ENCODE measurements around the gene NDST4. TPM values are rescaled to one million over a fixed set of nuclear protein-coding genes. Genes with fewer than 3 reads are reported as not detected.

Gene NDST4
- total RNA-seq, 1 experiment from 2014 or later = not detected

DNA sequence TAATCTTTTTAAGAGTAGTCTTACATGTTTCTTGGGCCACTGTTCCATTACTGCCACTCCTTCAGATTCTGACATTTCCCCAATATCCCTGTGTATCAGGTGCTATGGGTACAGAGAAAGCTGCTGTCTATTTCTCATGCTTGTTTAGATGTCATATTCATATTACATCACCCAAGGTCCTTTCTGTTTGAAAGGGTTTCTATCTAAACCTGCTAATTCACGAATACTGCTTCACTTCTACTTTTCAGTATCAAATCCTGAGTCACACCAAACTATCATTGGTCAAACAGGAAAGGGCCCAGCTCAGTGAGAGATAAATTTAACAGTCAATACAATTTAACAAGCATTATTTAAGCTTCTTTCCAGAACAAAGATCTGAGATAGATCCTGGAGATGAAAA is 273.4 kb downstream of the NDST4 start:
- Mint-ChIP-seq H3K4me1 (no peaks in the 10 kb centered on the region), H3K27ac (no peak overlapping the region), H3K36me3 (ENCODE audit: insufficient read depth in 1 of 3, low read depth in 3 of 3) (no peaks in the 10 kb centered on the region), H3K27me3 (ENCODE audit: low read depth) (no peaks in the 10 kb centered on the region), H3K4me3 (no peak overlapping the region), H3K9me3 (peaks cover 0 to 3% of the 10 kb centered on the region in 2 experiments; a peak in 1 of 5 replicates)
- no peaks in the 10 kb centered on the region for H3K79me1 ChIP-seq (ENCODE audit: insufficient read depth, low read depth, low read length, poor library complexity, severe bottlenecking)
- H4K91ac ChIP-seq (ENCODE audit: insufficient read length, low read depth, low read length) = no peak overlapping the region
- no peak overlapping the region for H3K27ac ChIP-seq (ENCODE audit: insufficient read length, low read depth, low read length)
- H2BK120ac ChIP-seq (ENCODE audit: low read depth, low read length, poor library complexity, severe bottlenecking) = no peak overlapping the region
- no peak overlapping the region for H2BK20ac ChIP-seq (ENCODE audit: low read depth, low read length, poor library complexity, severe bottlenecking)
- no peaks in the 10 kb centered on the region for H4K20me1 ChIP-seq (ENCODE audit: control insufficient read depth, insufficient read depth, insufficient read length)
- H3K23ac ChIP-seq (ENCODE audit: insufficient read length, low read depth, low read length) = no peak overlapping the region
- H3K79me2 ChIP-seq (ENCODE audit: insufficient read depth, low read length) = no peaks in the 10 kb centered on the region
- no peak for DNase-seq
- no peak overlapping the region for H3K14ac ChIP-seq (ENCODE audit: insufficient read depth, low read length)
- H3K9me3 ChIP-seq (ENCODE audit: control insufficient read depth, low read depth, low read length) = no peaks in the 10 kb centered on the region
- H3K4me1 ChIP-seq (ENCODE audit: insufficient read depth, low read length) = no peaks in the 10 kb centered on the region
- no peaks in the 10 kb centered on the region for H3K23me2 ChIP-seq (ENCODE audit: insufficient read length, low read depth, low read length, poor library complexity, severe bottlenecking)
- H3K4ac ChIP-seq (ENCODE audit: low read depth, low read length) = no peak overlapping the region
- no peaks in the 10 kb centered on the region for H3K27me3 ChIP-seq (ENCODE audit: insufficient read depth, low read length)
- no peak overlapping the region for H3T11ph ChIP-seq (ENCODE audit: low read length)
- no peak overlapping the region for H2AK5ac ChIP-seq (ENCODE audit: insufficient read length, low read length)
- no peak overlapping the region for H3K56ac ChIP-seq (ENCODE audit: insufficient read length, low read depth, low read length)
- H2BK12ac ChIP-seq (ENCODE audit: insufficient read length, low read depth, low read length) = no peak overlapping the region
- H2BK5ac ChIP-seq (ENCODE audit: insufficient read length, low read length) = no peak overlapping the region
- no CpG with 5 or more reads among the region's 1 CpG for WGBS (ENCODE audit: extremely low coverage, insufficient read length, low lambda C conversion rate)
- H2AFZ ChIP-seq (ENCODE audit: low read length) = no peak overlapping the region
- H3K9ac ChIP-seq (ENCODE audit: extremely low read depth, insufficient read length, low read length) = no peak overlapping the region
- H3K4me2 ChIP-seq (ENCODE audit: insufficient read depth, insufficient read length, low read length) = no peak overlapping the region
- no peak overlapping the region for H2BK15ac ChIP-seq (ENCODE audit: low read depth, low read length)
- no peak overlapping the region for H4K8ac ChIP-seq (replicated peaks; ENCODE audit: insufficient read length, low read depth, low read length)
- TF ChIP-seq, protein P1, sequence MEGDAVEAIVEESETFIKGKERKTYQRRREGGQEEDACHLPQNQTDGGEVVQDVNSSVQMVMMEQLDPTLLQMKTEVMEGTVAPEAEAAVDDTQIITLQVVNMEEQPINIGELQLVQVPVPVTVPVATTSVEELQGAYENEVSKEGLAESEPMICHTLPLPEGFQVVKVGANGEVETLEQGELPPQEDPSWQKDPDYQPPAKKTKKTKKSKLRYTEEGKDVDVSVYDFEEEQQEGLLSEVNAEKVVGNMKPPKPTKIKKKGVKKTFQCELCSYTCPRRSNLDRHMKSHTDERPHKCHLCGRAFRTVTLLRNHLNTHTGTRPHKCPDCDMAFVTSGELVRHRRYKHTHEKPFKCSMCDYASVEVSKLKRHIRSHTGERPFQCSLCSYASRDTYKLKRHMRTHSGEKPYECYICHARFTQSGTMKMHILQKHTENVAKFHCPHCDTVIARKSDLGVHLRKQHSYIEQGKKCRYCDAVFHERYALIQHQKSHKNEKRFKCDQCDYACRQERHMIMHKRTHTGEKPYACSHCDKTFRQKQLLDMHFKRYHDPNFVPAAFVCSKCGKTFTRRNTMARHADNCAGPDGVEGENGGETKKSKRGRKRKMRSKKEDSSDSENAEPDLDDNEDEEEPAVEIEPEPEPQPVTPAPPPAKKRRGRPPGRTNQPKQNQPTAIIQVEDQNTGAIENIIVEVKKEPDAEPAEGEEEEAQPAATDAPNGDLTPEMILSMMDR (conservative IDR thresholded peaks at IDR 0.05) = no peak
- H3K18ac ChIP-seq (ENCODE audit: insufficient read length, low read depth, low read length) = no peak overlapping the region
- no peak overlapping the region for H4K5ac ChIP-seq (ENCODE audit: insufficient read length, low read depth, low read length)

All from H9 (cell line).